ENCODE measurements around the gene ZIK1. TPM values are rescaled to one million over a fixed set of nuclear protein-coding genes. Genes with fewer than 3 reads are reported as not detected.

ZIK1 gene
- total RNA-seq, 1 donor from 2014 or later = 16.7 TPM

- Mint-ChIP-seq H3K27ac (peak overlapping the region; percentile 93), H3K36me3 (peaks cover 54% of the 10 kb centered on the region), H3K27me3 (ENCODE audit: low read depth) (no peaks in the 10 kb centered on the region), H3K9me3 (peaks cover 43% of the 10 kb centered on the region), H3K4me1 (peaks cover 13% of the 10 kb centered on the region), H3K4me3 (peak overlapping the region; percentile 96)
- TF ChIP-seq CTCF (IDR thresholded peaks at IDR 0.05; ENCODE audit: unreplicated experiment) = no peak
- no peak for DNase-seq (ENCODE audit: low spot score in 2 of 2, unreplicated experiment in 2 of 2)
Observed at GRCh38 chr19:57558525-57558924, 25.4 kb upstream of the ZIK1 start.

- Mint-ChIP-seq H3K36me3 (peaks cover 52% of the 10 kb centered on the region), H3K9me3 (peaks cover 46% of the 10 kb centered on the region), H3K27ac (peak overlapping the region; percentile 93), H3K27me3 (ENCODE audit: low read depth) (no peaks in the 10 kb centered on the region), H3K4me3 (peak overlapping the region; percentile 96), H3K4me1 (peaks cover 13% of the 10 kb centered on the region)
- peak in 1 of 2 experiments; percentile 37 for DNase-seq (ENCODE audit: low spot score in 2 of 2, unreplicated experiment in 2 of 2)
- TF ChIP-seq CTCF (IDR thresholded peaks at IDR 0.05; ENCODE audit: unreplicated experiment) = no peak
Observed at GRCh38 chr19:57559008-57559403, 24.9 kb upstream of the ZIK1 start.

- Mint-ChIP-seq H3K36me3 (peaks cover 47% of the 10 kb centered on the region), H3K9me3 (peaks cover 46% of the 10 kb centered on the region), H3K27me3 (ENCODE audit: low read depth) (no peaks in the 10 kb centered on the region), H3K27ac (peak within 1 kb of the TSS; percentile 93), H3K4me3 (peak within 1 kb of the TSS; percentile 96), H3K4me1 (peaks cover 13% of the 10 kb centered on the region)
- peak; percentile 66 to 83 for DNase-seq (ENCODE audit: low spot score in 2 of 2, unreplicated experiment in 2 of 2)
- no peak for TF ChIP-seq CTCF (IDR thresholded peaks at IDR 0.05; ENCODE audit: unreplicated experiment)
Observed at GRCh38 chr19:57559404-57560025, 24.4 kb upstream of the ZIK1 start, which contains the start of gene ZNF550. Gene ZNF550 (minus strand): TSS chr19:57559863. CDS start chr19:57559682, 181 bp downstream.

GRCh38 chr19:57560049-57560491, 23.9 kb upstream of the ZIK1 start:
- Mint-ChIP-seq H3K27me3 (ENCODE audit: low read depth) (no peaks in the 10 kb centered on the region), H3K36me3 (peaks cover 41% of the 10 kb centered on the region), H3K9me3 (peaks cover 42% of the 10 kb centered on the region), H3K27ac (peak overlapping the region; percentile 93), H3K4me3 (peak overlapping the region; percentile 96), H3K4me1 (peaks cover 13% of the 10 kb centered on the region)
- DNase-seq (ENCODE audit: low spot score in 2 of 2, unreplicated experiment in 2 of 2) = no peak
- no peak for TF ChIP-seq CTCF (IDR thresholded peaks at IDR 0.05; ENCODE audit: unreplicated experiment)

GRCh38 chr19:57563547-57563946, 20.4 kb upstream of the ZIK1 start:
- TF ChIP-seq CTCF (IDR thresholded peaks at IDR 0.05; ENCODE audit: unreplicated experiment) = no peak
- Mint-ChIP-seq H3K9me3 (peaks cover 71% of the 10 kb centered on the region), H3K36me3 (peaks cover 28% of the 10 kb centered on the region), H3K4me3 (no peak overlapping the region), H3K4me1 (peaks cover 2% of the 10 kb centered on the region), H3K27me3 (ENCODE audit: low read depth) (no peaks in the 10 kb centered on the region), H3K27ac (no peak overlapping the region)
- no peak for DNase-seq (ENCODE audit: low spot score in 2 of 2, unreplicated experiment in 2 of 2)
